Measurements from ENCODE around the gene PPARA. TPM values are rescaled to one million over a fixed set of nuclear protein-coding genes. Genes with fewer than 3 reads are reported as not detected.
"Not testable (repeated sequence)": the region's sequence is repeated elsewhere in the genome, so short reads cannot be mapped to it uniquely, and the experiment has no call there.

PPARA gene
- total RNA-seq, 2 experiments from 2014 or later: 6.2 to 8.9 TPM

DNA sequence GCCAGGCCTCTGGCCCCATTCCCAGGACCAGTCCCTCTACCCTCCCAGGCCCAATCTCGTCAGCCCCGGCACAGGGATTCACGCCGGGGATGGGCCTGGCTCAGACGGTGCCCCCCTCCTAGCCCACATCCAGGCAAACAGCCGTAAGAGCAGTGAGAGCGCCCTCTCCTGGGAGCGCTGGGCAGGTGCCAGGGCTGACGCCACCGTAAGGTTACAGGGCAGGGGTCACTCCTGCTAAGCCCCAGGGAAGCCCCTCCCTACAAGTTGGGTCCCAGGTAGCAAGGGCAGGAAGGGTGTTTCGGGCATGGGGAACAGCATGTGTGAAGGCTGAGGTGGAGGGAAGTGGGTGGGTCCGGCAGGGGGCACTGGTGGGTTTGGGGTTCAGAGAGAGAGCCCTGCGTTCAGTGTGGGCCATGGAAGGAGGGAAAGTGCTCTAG is 19.2 kb upstream of the PPARA start:
- H3K27ac Mint-ChIP-seq: no peak overlapping the region
- intact Hi-C loops (cut with DNase I, micrococcal nuclease): no loop called here
- H3K36me3 Mint-ChIP-seq (ENCODE audit: low read depth): no peaks in the 10 kb centered on the region
- no peaks in the 10 kb centered on the region for H3K27me3 Mint-ChIP-seq
- no peaks in the 10 kb centered on the region for H3K4me1 Mint-ChIP-seq
- no peak overlapping the region for H3K4me3 Mint-ChIP-seq
- ATAC-seq (no peak), DNase-seq (no peak)
- ChIA-PET POLR2A (no interaction called here), CTCF (no interaction called here)
- H3K9me3 Mint-ChIP-seq (ENCODE audit: low read depth): no peaks in the 10 kb centered on the region

DNA sequence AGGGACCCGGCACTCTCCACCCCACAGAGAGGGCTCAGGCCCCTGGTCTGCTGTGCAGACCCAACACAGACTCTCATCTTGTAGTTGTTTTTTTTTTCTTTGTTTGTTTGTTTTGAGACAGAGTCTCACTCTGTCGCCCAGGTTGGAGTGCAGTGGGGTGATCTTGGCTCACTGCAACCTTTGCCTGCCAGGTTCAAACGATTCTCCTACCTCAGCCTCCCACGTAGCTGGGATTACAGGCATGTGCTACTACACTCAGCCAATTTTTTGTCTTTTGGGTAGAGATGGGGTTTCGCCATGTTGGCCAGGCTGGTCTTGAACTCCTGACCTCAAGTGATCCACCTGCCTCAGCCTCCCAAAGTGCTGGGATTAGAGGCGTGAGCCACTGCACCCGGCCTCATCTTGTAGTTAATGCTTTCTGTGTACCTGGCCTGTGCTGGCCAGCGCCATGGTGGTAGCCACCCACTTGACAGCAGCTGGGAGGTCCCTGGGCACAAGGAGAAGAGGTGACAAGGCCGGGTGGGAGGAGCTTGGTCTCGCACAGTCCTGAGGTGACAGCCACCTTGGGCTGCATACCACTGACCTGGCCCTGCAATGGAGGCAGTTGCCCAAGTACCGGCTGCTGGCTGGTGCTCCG is 18.0 kb upstream of the PPARA start:
- H3K9me3 Mint-ChIP-seq (ENCODE audit: low read depth); H3K36me3 Mint-ChIP-seq (ENCODE audit: low read depth); H3K27me3 Mint-ChIP-seq; DNase-seq; H3K27ac Mint-ChIP-seq; H3K4me1 Mint-ChIP-seq; ATAC-seq; POLR2A ChIA-PET; intact Hi-C loops (cut with DNase I, micrococcal nuclease); H3K4me3 Mint-ChIP-seq: not testable (repeated sequence)
- CTCF ChIA-PET: interaction anchor here (0.6 to 1.5 kb wide), 2 partner anchors 11 to 85 kb away, joined by 3 to 5 read pairs; no protein-coding TSS in a partner anchor

DNA sequence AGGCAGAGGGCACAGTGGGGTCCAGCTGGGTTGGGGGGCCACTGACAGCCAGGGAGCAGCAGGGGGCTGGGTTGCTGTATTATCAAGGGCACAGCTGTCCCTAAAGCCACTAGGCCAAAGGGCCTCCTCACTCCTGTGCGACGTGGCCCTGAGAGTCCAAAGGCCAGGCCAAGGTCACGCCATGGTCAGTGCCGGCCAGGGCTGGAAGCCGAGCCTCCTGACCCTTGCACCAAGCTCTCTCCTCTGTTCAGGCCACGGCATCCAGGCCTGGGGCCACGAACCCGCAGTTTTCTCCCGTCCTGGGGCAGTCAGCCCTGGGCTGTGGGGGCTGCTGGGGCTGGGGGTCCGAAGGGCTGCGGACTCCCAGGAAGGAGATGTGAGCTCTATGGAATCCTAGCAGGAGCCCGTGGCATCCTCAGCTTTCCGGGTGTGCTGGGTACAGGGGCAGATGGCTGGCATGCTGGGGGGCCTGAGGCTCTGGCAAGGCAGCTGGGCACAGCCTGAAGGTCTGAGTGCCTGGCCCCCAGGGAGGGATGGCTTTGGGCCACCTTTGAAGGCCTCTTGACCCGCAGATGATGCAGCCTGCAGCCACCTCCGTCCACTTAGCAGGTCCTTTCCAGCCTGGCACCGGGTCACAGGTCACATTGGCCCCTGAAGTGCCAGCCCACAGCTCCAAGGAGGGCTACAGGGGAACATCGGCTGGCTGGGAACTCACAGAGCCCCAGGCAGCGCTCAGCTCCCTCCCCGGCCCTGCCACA is 17.3 kb upstream of the PPARA start:
- Mint-ChIP-seq H3K27me3 (no peaks in the 10 kb centered on the region), H3K36me3 (ENCODE audit: low read depth) (no peaks in the 10 kb centered on the region), H3K4me3 (no peak overlapping the region), H3K9me3 (ENCODE audit: low read depth) (no peaks in the 10 kb centered on the region), H3K4me1 (no peaks in the 10 kb centered on the region), H3K27ac (no peak overlapping the region)
- DNase-seq (no peak), ATAC-seq (no peak)
- ChIA-PET CTCF (interaction anchor here (0.6 to 1.5 kb wide), 2 partner anchors 11 to 86 kb away, joined by 3 to 5 read pairs; no protein-coding TSS in a partner anchor), POLR2A (no interaction called here)
- intact Hi-C loops (cut with DNase I, micrococcal nuclease): no loop called here

DNA sequence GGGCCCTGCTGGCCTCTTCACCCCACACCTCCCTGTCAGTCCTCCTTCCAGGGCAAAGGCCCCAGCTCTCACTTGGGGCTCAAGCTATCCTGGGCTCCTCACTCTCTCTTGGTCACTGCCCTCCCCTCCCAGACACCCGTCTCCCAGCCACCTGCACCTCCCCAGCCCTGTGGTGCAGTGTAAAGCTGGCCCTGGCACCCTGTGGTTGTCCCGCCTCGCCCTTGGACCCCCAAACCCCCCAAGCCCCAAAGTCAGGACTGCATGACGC is 16.8 kb upstream of the PPARA start:
- Mint-ChIP-seq H3K4me3 (no peak overlapping the region), H3K27ac (no peak overlapping the region), H3K36me3 (ENCODE audit: low read depth) (no peaks in the 10 kb centered on the region), H3K27me3 (no peaks in the 10 kb centered on the region), H3K9me3 (ENCODE audit: low read depth) (no peaks in the 10 kb centered on the region), H3K4me1 (no peaks in the 10 kb centered on the region)
- DNase-seq (no peak), ATAC-seq (no peak)
- ChIA-PET CTCF (interaction anchor here (1.5 kb wide), 1 partner anchor 12 kb away, joined by 5 read pairs; no protein-coding TSS in a partner anchor), POLR2A (no interaction called here)
- intact Hi-C loops (cut with DNase I, micrococcal nuclease): no loop called here

DNA sequence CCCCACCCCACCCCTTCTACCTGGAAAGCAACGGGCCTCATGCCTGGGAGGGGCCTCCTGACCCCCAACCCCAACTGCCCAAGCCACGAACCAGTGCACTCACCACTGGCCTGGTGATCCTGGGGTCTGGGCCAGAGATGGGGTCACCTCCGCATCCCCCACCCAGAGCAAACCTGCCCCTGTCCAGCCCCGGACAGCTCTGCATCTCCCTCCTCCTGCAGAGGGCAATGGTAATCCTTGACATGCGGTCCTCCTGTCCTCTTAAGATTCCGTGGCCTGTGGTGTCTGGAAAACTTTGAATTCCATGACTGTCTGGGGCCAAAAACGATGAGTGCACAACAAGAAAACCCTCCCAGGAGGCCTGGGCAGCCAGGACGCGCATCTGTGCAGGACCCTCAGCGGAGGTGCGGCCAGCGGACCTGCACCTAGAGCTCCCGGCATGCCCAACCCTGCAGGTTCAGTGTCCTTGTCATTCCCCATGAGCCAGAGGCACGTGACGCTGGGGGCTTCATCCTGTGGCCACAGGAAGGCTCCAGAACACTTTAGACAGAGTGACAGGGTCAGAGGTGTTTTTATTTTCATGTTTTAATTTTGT is 16.1 kb upstream of the PPARA start:
- no peaks in the 10 kb centered on the region for H3K36me3 Mint-ChIP-seq (ENCODE audit: low read depth)
- H3K4me3 Mint-ChIP-seq: no peak overlapping the region
- H3K4me1 Mint-ChIP-seq: no peaks in the 10 kb centered on the region
- intact Hi-C loops (cut with DNase I, micrococcal nuclease): no loop called here
- CTCF ChIA-PET: no interaction called here
- no peaks in the 10 kb centered on the region for H3K27me3 Mint-ChIP-seq
- DNase-seq (no peak), ATAC-seq (no peak)
- H3K27ac Mint-ChIP-seq: no peak overlapping the region
- no peaks in the 10 kb centered on the region for H3K9me3 Mint-ChIP-seq (ENCODE audit: low read depth)
- POLR2A ChIA-PET: no interaction called here

DNA sequence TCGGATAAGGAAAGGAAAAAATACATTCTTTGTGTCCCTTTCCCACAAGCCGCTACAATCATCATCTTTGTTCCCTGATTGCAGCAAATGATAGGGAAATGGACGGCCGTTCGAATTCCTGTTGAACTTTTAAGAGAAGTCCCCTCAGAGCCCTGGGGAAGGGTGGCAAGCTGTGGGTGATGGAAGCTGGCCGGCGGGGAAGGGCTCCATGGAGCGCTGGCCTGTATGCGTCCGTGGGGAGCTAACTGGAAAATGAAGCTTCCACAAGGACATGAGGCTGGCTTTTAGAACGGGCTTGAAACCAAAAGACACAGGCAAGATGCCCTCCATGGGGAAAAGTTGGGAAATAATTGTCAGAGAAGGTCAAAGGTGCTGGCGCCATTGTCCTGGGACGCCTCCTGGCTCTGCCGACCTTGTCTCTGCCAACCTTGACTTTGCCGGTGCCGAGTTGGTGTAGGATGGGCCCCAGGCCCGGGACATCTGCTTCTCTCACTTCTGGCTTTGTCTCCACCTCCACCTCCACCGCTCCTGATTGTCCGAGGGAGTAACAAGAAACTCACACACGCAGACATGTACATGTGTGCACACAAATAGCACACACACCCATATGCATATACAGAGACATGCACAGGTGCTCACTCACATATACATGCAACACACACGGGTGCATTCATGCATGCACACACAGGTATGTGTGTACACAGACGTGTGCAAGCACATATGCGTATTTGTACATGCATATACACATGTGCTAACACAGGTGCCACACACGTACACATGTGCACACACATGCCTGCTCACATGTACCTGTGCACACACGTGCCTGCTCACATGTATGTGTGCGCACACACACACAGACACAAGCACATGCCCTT is 14.5 kb upstream of the PPARA start:
- DNase-seq (no peak), ATAC-seq (no peak)
- intact Hi-C loops (cut with DNase I, micrococcal nuclease): no loop called here
- Mint-ChIP-seq H3K27ac (no peak overlapping the region), H3K4me3 (no peak overlapping the region), H3K4me1 (no peaks in the 10 kb centered on the region), H3K36me3 (ENCODE audit: low read depth) (no peaks in the 10 kb centered on the region), H3K9me3 (ENCODE audit: low read depth) (no peaks in the 10 kb centered on the region), H3K27me3 (no peaks in the 10 kb centered on the region)
- ChIA-PET CTCF (no interaction called here), POLR2A (no interaction called here)

DNA sequence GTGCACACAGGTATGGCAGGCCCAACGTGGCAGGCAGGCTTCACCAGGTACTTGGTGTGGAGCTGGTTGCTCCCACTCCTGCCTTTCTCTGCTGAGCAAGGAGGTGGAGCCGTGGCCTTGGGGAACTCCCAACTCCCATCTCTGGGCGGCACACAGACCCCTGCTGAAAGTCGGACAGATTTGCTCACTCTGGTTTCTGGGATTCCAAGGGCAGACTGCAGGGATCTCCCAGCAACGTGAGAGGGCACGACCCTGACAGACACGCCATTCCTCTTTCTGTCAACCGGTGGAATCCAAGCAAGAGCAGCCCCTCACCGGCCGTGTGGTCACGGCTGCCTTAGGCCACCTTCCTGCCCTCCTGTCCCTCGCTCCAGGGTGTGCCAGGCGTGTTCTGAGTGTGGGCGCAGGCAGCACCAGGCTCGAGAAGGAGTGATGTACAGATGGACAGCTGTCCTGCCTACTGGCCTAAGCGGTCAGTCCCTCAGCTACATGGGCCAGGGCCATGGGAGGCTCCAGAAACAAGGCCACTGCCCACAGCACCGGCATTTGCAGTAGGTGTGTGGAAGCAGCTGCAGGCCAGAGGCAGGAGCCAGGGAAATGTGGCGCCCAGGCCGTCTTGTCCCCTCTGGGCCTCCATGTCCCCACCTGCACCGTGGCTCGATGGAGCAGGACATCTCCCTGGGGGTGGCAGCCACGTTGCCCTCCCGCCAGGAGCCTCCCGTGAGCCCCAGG is 13.7 kb upstream of the PPARA start:
- no peak for ATAC-seq
- POLR2A ChIA-PET: no interaction called here

DNA sequence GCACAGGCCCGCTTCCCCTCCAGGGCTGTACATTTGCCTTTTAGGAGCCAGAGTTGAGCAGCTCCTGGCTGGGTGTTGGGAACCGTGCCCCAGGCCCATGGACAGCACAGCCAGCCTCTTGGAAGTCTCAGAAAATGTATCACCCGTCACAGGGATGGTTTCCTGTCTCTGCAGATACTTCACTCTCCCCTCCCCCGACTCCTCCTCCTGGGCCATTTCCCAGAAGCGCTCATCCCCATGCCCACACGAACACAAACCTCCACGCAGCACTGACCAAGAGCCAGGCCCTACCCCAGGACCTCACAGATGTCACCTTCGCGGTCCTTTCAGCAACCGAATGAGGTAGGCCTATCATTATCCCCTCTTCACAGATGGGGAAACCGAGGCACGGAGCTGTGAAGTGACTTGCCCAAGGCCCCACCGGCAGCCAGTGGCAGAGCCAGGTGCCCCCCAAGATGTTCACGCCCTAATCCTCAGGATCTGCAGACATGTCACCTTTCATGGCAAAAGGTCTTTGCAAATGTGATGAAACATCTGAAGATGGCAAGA is 13.0 kb upstream of the PPARA start:
- H3K9me3 Mint-ChIP-seq (ENCODE audit: low read depth): no peaks in the 10 kb centered on the region
- DNase-seq (no peak), ATAC-seq (no peak)
- no peaks in the 10 kb centered on the region for H3K36me3 Mint-ChIP-seq (ENCODE audit: low read depth)
- no peak overlapping the region for H3K27ac Mint-ChIP-seq
- ChIA-PET CTCF (no interaction called here), POLR2A (no interaction called here)
- no peaks in the 10 kb centered on the region for H3K27me3 Mint-ChIP-seq
- no peaks in the 10 kb centered on the region for H3K4me1 Mint-ChIP-seq
- intact Hi-C loops (cut with DNase I, micrococcal nuclease): no loop called here
- H3K4me3 Mint-ChIP-seq: no peak overlapping the region

More for the DNA sequence above, 13.7 kb upstream of the PPARA start:
- H3K36me3 Mint-ChIP-seq (ENCODE audit: low read depth): no peaks in the 10 kb centered on the region
- no peaks in the 10 kb centered on the region for H3K27me3 Mint-ChIP-seq
- DNase-seq: no peak
- H3K27ac Mint-ChIP-seq: no peak overlapping the region
- CTCF ChIA-PET: no interaction called here
- H3K4me1 Mint-ChIP-seq: no peaks in the 10 kb centered on the region
- no peaks in the 10 kb centered on the region for H3K9me3 Mint-ChIP-seq (ENCODE audit: low read depth)
- intact Hi-C loops (cut with DNase I, micrococcal nuclease): no loop called here
- no peak overlapping the region for H3K4me3 Mint-ChIP-seq

DNA sequence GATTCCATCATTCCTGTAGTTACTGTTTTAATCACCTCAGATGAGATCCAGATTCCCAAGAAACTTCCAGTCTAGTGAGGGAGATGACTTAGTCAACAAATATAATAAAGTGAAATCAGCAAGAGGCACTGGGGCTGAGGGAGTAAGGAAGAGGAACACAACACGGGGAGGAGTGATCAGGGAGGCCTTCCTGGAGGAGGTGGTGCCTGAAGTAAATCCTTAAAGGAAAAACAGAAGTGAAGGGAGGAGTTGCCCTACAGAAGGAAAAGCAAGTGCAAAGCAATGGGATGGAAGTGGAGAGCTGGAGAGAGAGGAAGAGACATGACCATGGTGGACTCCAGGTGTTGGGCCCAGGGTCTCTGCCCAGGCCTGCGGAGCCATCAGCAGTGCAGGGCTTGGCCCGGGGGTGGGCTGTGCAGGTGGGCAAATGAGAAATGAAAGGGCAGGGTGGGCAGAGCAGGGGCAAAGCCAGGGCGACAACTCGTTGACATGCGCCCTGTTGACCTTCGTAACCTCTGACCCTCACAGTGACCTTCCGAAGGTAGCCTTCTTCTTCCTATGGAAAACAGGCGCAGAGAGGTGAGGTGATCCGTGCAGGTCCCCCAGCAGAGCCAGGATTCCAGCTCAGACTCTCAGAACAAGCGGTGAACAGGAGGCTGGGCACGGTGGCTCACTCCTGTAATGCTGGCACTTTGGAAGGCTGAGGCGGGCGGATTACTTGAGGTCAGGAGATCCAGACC is 12.1 kb upstream of the PPARA start:
- H3K9me3 Mint-ChIP-seq (ENCODE audit: low read depth): no peaks in the 10 kb centered on the region
- no peak for ATAC-seq
- no peaks in the 10 kb centered on the region for H3K4me1 Mint-ChIP-seq
- CTCF ChIA-PET: no interaction called here
- H3K36me3 Mint-ChIP-seq (ENCODE audit: low read depth): no peaks in the 10 kb centered on the region
- no peak for DNase-seq
- H3K27me3 Mint-ChIP-seq: no peaks in the 10 kb centered on the region
- intact Hi-C loops (cut with DNase I, micrococcal nuclease): no loop called here
- no peak overlapping the region for H3K27ac Mint-ChIP-seq
- no peak overlapping the region for H3K4me3 Mint-ChIP-seq
- POLR2A ChIA-PET: no interaction called here

DNA sequence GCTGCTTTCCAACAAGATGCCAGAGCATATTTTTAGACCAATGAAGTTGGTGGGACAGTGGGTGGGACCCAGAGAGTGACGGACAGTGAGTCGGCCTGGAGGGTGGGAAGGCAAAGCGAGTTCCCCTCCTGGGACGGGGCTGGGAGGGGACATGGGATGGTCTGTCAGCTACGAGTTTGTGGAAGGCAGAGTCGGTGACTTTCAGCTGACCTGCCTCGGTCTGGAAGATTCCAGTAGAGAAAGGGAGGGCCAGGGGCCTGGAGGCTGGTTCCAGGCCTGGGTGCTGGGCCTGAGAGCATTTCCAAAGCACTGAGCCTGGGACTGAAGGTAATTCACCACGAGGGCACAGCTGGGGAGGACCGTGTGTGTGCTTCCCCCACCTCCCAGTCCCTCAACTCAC is 10.9 kb upstream of the PPARA start:
- H3K4me3 Mint-ChIP-seq; H3K4me1 Mint-ChIP-seq; ATAC-seq; H3K36me3 Mint-ChIP-seq (ENCODE audit: low read depth); CTCF ChIA-PET; H3K27ac Mint-ChIP-seq; POLR2A ChIA-PET; H3K9me3 Mint-ChIP-seq (ENCODE audit: low read depth); intact Hi-C loops (cut with DNase I, micrococcal nuclease); H3K27me3 Mint-ChIP-seq; DNase-seq: not testable (repeated sequence)
